K562 (cell line): Measurements from ENCODE around the gene ARHGEF10L.

Experiments
- DPF2 ChIP-seq: fragments of 450-650 bp; IDR thresholded peaks from 2 replicates; pipeline ENCODE4 v1.6.1; 2016
- HNRNPL ChIP-seq: fragments of 200-400 bp; formaldehyde crosslinking; IDR thresholded peaks from 2 replicates; pipeline ENCODE4 v1.6.1; 2017; ENCODE audit warnings: low read depth, mild to moderate bottlenecking, low read length
- ZNF77 ChIP-seq: fragments of 250-450 bp; sonication (Bioruptor Pico); IDR thresholded peaks from 2 replicates; pipeline ENCODE4 v1.5.0; 2020

GRCh38 chr1:17579951-17580939 lies 40.7 kb downstream of the ARHGEF10L start:
- no peak for TF ChIP-seq DPF2
- no peak for TF ChIP-seq ZNF77 (CRISPR knock-in tag)
- TF ChIP-seq HNRNPL, result no peak
